ENCODE results near the gene LIMD2. TPM values are rescaled to one million over a fixed set of nuclear protein-coding genes. Genes with fewer than 3 reads are reported as not detected.
"Not testable (repeated sequence)": the region's sequence is repeated elsewhere in the genome, so short reads cannot be mapped to it uniquely, and the experiment has no call there.

Gene LIMD2
- 100 to 1,000 TPM; 119 to 169 (median 146) TPM for total RNA-seq

GRCh38 chr17:63699638-63700527, at the start of gene LIMD2:
Gene LIMD2, minus strand, starts transcription at chr17:63700125. Its CDS starts 827 bp downstream, at chr17:63699298.
- peaks cover 10% of the 10 kb centered on the region for H3K36me3 Mint-ChIP-seq (ENCODE audit: insufficient read depth)
- no peaks in the 10 kb centered on the region for H3K27me3 Mint-ChIP-seq (ENCODE audit: low read depth)
- no peaks in the 10 kb centered on the region for H3K9me3 Mint-ChIP-seq

GRCh38 chr17:63741408-63742173, 41.7 kb upstream of the LIMD2 start, which contains the start of gene STRADA:
Gene STRADA, minus strand, starts transcription at chr17:63741799. Its CDS starts 13,430 bp downstream, at chr17:63728369.
- Mint-ChIP-seq H3K9me3 (no peaks in the 10 kb centered on the region), H3K27me3 (ENCODE audit: low read depth) (no peaks in the 10 kb centered on the region)
- peak; percentile 92 to 95 for ATAC-seq

More at GRCh38 chr17:63699638-63700527, at the start of gene LIMD2:
- Mint-ChIP-seq H3K4me3 (peak within 1 kb of the TSS; percentile 87), H3K4me1 (ENCODE audit: low read depth) (peaks cover 71% of the 10 kb centered on the region)
- ATAC-seq (peak; percentile 31 to 35), DNase-seq (peak; percentile 84)

GRCh38 chr17:63741143-63741407, 41.1 kb upstream of the LIMD2 start:
- H3K9me3 Mint-ChIP-seq, result no peaks in the 10 kb centered on the region
- DNase-seq, result no peak
- peak overlapping the region; percentile 95 for H3K4me3 Mint-ChIP-seq
- H3K4me1 Mint-ChIP-seq (ENCODE audit: low read depth), result peaks cover 18% of the 10 kb centered on the region
- H3K27me3 Mint-ChIP-seq (ENCODE audit: low read depth), result no peaks in the 10 kb centered on the region
- ATAC-seq, result peak in 1 of 2 donors; percentile 0
- peaks cover 7% of the 10 kb centered on the region for H3K36me3 Mint-ChIP-seq (ENCODE audit: insufficient read depth)

More at GRCh38 chr17:63741408-63742173, 41.7 kb upstream of the LIMD2 start, which contains the start of gene STRADA:
- peaks cover 18% of the 10 kb centered on the region for H3K4me1 Mint-ChIP-seq (ENCODE audit: low read depth)
- H3K36me3 Mint-ChIP-seq (ENCODE audit: insufficient read depth), result peaks cover 9% of the 10 kb centered on the region
- peak within 1 kb of the TSS; percentile 95 for H3K4me3 Mint-ChIP-seq
- peak; percentile 98 for DNase-seq

GRCh38 chr17:63740464-63741142, 40.7 kb upstream of the LIMD2 start:
- H3K4me1 Mint-ChIP-seq (ENCODE audit: low read depth), result peaks cover 18% of the 10 kb centered on the region
- ATAC-seq, result no peak
- peaks cover 3% of the 10 kb centered on the region for H3K36me3 Mint-ChIP-seq (ENCODE audit: insufficient read depth)
- peak overlapping the region; percentile 95 for H3K4me3 Mint-ChIP-seq
- no peak for DNase-seq
- H3K9me3 Mint-ChIP-seq, result no peaks in the 10 kb centered on the region
- H3K27me3 Mint-ChIP-seq (ENCODE audit: low read depth), result no peaks in the 10 kb centered on the region

- Mint-ChIP-seq H3K4me1 (ENCODE audit: low read depth) (peaks cover 14% of the 10 kb centered on the region), H3K27me3 (ENCODE audit: low read depth) (no peaks in the 10 kb centered on the region), H3K4me3 (no peak overlapping the region), H3K36me3 (ENCODE audit: insufficient read depth) (peaks cover 3% of the 10 kb centered on the region), H3K9me3 (no peaks in the 10 kb centered on the region)
- ATAC-seq (no peak), DNase-seq (no peak)
Observed at GRCh38 chr17:63735691-63736090, 35.8 kb upstream of the LIMD2 start.

- peaks cover 11% of the 10 kb centered on the region for H3K36me3 Mint-ChIP-seq (ENCODE audit: insufficient read depth)
- no peak for DNase-seq
- no peak for ATAC-seq
- no peak overlapping the region for H3K4me3 Mint-ChIP-seq
- no peaks in the 10 kb centered on the region for H3K27me3 Mint-ChIP-seq (ENCODE audit: low read depth)
- H3K4me1 Mint-ChIP-seq (ENCODE audit: low read depth), result no peaks in the 10 kb centered on the region
- no peaks in the 10 kb centered on the region for H3K9me3 Mint-ChIP-seq
Observed at GRCh38 chr17:63722403-63722802, 22.5 kb upstream of the LIMD2 start.

GRCh38 chr17:63720194-63720593, 20.3 kb upstream of the LIMD2 start:
- not testable (repeated sequence) for H3K4me1 Mint-ChIP-seq (ENCODE audit: low read depth); H3K4me3 Mint-ChIP-seq; DNase-seq; H3K36me3 Mint-ChIP-seq (ENCODE audit: insufficient read depth); H3K27me3 Mint-ChIP-seq (ENCODE audit: low read depth); ATAC-seq; H3K9me3 Mint-ChIP-seq

GRCh38 chr17:63718988-63719387, 19.1 kb upstream of the LIMD2 start:
- Mint-ChIP-seq H3K27me3 (ENCODE audit: low read depth) (no peaks in the 10 kb centered on the region), H3K36me3 (ENCODE audit: insufficient read depth) (peaks cover 6% of the 10 kb centered on the region), H3K4me1 (ENCODE audit: low read depth) (no peaks in the 10 kb centered on the region), H3K4me3 (no peak overlapping the region), H3K9me3 (no peaks in the 10 kb centered on the region)
- no peak for ATAC-seq
- no peak for DNase-seq

GRCh38 chr17:63716426-63716825, 16.5 kb upstream of the LIMD2 start:
- Mint-ChIP-seq H3K4me3 (no peak overlapping the region), H3K9me3 (no peaks in the 10 kb centered on the region), H3K36me3 (ENCODE audit: insufficient read depth) (peaks cover 12% of the 10 kb centered on the region), H3K4me1 (ENCODE audit: low read depth) (no peaks in the 10 kb centered on the region), H3K27me3 (ENCODE audit: low read depth) (no peaks in the 10 kb centered on the region)
- no peak for ATAC-seq
- DNase-seq, result no peak

GRCh38 chr17:63714550-63715277, 14.8 kb upstream of the LIMD2 start:
- no peaks in the 10 kb centered on the region for H3K27me3 Mint-ChIP-seq (ENCODE audit: low read depth)
- H3K4me3 Mint-ChIP-seq, result no peak overlapping the region
- no peaks in the 10 kb centered on the region for H3K9me3 Mint-ChIP-seq
- peaks cover 10% of the 10 kb centered on the region for H3K4me1 Mint-ChIP-seq (ENCODE audit: low read depth)
- ATAC-seq (no peak), DNase-seq (no peak)
- peaks cover 12% of the 10 kb centered on the region for H3K36me3 Mint-ChIP-seq (ENCODE audit: insufficient read depth)

- Mint-ChIP-seq H3K36me3 (ENCODE audit: insufficient read depth) (peaks cover 16% of the 10 kb centered on the region), H3K4me3 (no peak overlapping the region), H3K27me3 (ENCODE audit: low read depth) (no peaks in the 10 kb centered on the region), H3K4me1 (ENCODE audit: low read depth) (peaks cover 59% of the 10 kb centered on the region), H3K9me3 (no peaks in the 10 kb centered on the region)
- DNase-seq (no peak), ATAC-seq (no peak)
Observed at GRCh38 chr17:63709110-63709509, 9.2 kb upstream of the LIMD2 start.

- Mint-ChIP-seq H3K9me3 (no peaks in the 10 kb centered on the region), H3K4me1 (ENCODE audit: low read depth) (peaks cover 79% of the 10 kb centered on the region), H3K27me3 (ENCODE audit: low read depth) (no peaks in the 10 kb centered on the region), H3K4me3 (peak overlapping the region; percentile 31), H3K36me3 (ENCODE audit: insufficient read depth) (peaks cover 18% of the 10 kb centered on the region)
- ATAC-seq, result no peak
- DNase-seq, result no peak
Observed at GRCh38 chr17:63707151-63707550, 7.2 kb upstream of the LIMD2 start.

GRCh38 chr17:63706336-63707082, 6.6 kb upstream of the LIMD2 start:
- Mint-ChIP-seq H3K4me3 (peak overlapping the region; percentile 11), H3K36me3 (ENCODE audit: insufficient read depth) (peaks cover 18% of the 10 kb centered on the region), H3K27me3 (ENCODE audit: low read depth) (no peaks in the 10 kb centered on the region), H3K4me1 (ENCODE audit: low read depth) (peaks cover 84% of the 10 kb centered on the region), H3K9me3 (no peaks in the 10 kb centered on the region)
- no peak for DNase-seq
- ATAC-seq, result no peak

Data from activated T-cell treated with anti-CD3 and anti-CD28 coated beads, Interleukin-2, amount 50 U/mL, for 4 hours (primary cell).